Sigmoid colon (tissue), 4 donors: ENCODE results near the gene GPC6.

Experiments used
- EP300 ChIP-seq, 4 donors: sonication (generic); formaldehyde crosslinking; IDR thresholded peaks; one replicate each; pipeline ENCODE4 v1.6.1; 2017; ENCODE audit warnings: antibody characterized with exemption in 4 of 4
- POLR2AphosphoS5 ChIP-seq, 4 donors: sonication (generic); formaldehyde crosslinking; IDR thresholded peaks; one replicate each; pipeline ENCODE4 v1.6.1; 2017; ENCODE audit warnings: antibody characterized with exemption in 4 of 4
- TF ChIP-seq, protein P1 (sequence below), 4 experiments: fragments of 450-650 bp in 3 of 4; fragments of 200-600 bp in 1 of 4; IDR thresholded peaks; one replicate each; pipeline ENCODE4 v1.5.1; 2016 to 2019; ENCODE audit warnings: antibody characterized with exemption in 4 of 4, mild to moderate bottlenecking in 3 of 4, moderate library complexity in 2 of 4

DNA sequence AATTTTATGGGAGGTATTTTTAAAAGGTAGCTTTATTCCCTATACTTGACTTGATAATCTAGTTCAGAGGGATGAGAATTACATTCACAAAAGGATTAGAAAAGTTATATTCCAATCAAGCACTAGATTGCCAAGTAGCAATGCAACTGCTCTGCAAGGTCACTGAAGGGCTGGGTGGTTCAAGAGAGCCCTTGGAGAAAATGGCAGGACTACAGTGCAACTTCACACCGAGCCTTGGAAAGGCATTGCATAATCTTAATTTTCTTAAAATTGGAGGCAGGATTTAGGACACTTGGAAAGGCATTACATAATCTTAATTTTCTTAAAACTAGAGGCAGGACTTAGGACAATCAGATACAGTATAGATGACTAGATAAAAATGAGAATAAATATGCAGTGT, 936.9 kb downstream of the GPC6 start:
- TF ChIP-seq, protein P1, sequence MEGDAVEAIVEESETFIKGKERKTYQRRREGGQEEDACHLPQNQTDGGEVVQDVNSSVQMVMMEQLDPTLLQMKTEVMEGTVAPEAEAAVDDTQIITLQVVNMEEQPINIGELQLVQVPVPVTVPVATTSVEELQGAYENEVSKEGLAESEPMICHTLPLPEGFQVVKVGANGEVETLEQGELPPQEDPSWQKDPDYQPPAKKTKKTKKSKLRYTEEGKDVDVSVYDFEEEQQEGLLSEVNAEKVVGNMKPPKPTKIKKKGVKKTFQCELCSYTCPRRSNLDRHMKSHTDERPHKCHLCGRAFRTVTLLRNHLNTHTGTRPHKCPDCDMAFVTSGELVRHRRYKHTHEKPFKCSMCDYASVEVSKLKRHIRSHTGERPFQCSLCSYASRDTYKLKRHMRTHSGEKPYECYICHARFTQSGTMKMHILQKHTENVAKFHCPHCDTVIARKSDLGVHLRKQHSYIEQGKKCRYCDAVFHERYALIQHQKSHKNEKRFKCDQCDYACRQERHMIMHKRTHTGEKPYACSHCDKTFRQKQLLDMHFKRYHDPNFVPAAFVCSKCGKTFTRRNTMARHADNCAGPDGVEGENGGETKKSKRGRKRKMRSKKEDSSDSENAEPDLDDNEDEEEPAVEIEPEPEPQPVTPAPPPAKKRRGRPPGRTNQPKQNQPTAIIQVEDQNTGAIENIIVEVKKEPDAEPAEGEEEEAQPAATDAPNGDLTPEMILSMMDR (IDR thresholded peaks at IDR 0.05) = no peak
- TF ChIP-seq EP300 (IDR thresholded peaks at IDR 0.05) (no peak), POLR2AphosphoS5 (IDR thresholded peaks at IDR 0.05) (no peak)
